Neural crest cell (in vitro differentiated cells): ENCODE data around the gene PPIC. TPM values are rescaled to one million over a fixed set of nuclear protein-coding genes. Genes with fewer than 3 reads are reported as not detected.

Experiments used
- DNase-seq: peaks from one replicate; pipeline ENCODE4 v3.0.0; 2021; ENCODE audit warnings: low read depth, mixed read lengths, low spot score
- H3K27ac Mint-ChIP-seq: one replicate; pipeline ENCODE4 v1.8.0; 2021; ENCODE audit warnings: mild to moderate bottlenecking, mixed read lengths; ENCODE audit not compliant: unreplicated experiment
- H3K27me3 Mint-ChIP-seq: 2 replicates; pipeline ENCODE4 v1.8.0; 2021; ENCODE audit warnings: low read depth, mild to moderate bottlenecking, mixed read lengths
- H3K36me3 Mint-ChIP-seq: 2 replicates; pipeline ENCODE4 v1.8.0; 2021; ENCODE audit warnings: low read depth, mild to moderate bottlenecking, mixed read lengths
- H3K4me1 Mint-ChIP-seq: 2 replicates; pipeline ENCODE4 v1.8.0; 2021; ENCODE audit warnings: mixed read lengths
- H3K4me3 Mint-ChIP-seq: one replicate; pipeline ENCODE4 v1.8.0; 2021; ENCODE audit warnings: mild to moderate bottlenecking, mixed read lengths
- H3K9me3 Mint-ChIP-seq: 2 replicates; pipeline ENCODE4 v1.8.0; 2021; ENCODE audit warnings: mixed read lengths
- CTCF ChIP-seq: fragments of 200-600 bp; sonication (generic); conservative IDR thresholded peaks from 2 replicates; pipeline ENCODE4 v1.5.0; 2021; ENCODE audit warnings: antibody characterized with exemption, mild to moderate bottlenecking
- total RNA-seq: library from RNA; stranded (reverse); gene quantifications from 2 replicates; pipeline ENCODE4 v1.2.1, GENCODE V29; 2021

PPIC gene
- total RNA-seq, 1 donor from 2014 or later, result 1.7 TPM

GRCh38 chr5:122984425-122984824 lies 52.1 kb downstream of the PPIC start:
- no peaks in the 10 kb centered on the region for H3K9me3 Mint-ChIP-seq
- H3K4me1 Mint-ChIP-seq, result no peaks in the 10 kb centered on the region
- peaks cover 2% of the 10 kb centered on the region for H3K36me3 Mint-ChIP-seq
- no peak for DNase-seq
- no peak overlapping the region for H3K27ac Mint-ChIP-seq
- H3K27me3 Mint-ChIP-seq, result no peaks in the 10 kb centered on the region
- H3K4me3 Mint-ChIP-seq, result no peak overlapping the region
- TF ChIP-seq CTCF, result no peak

GRCh38 chr5:122982376-122982775 lies 54.1 kb downstream of the PPIC start:
- Mint-ChIP-seq H3K27me3 (no peaks in the 10 kb centered on the region), H3K27ac (no peak overlapping the region), H3K4me3 (no peak overlapping the region), H3K4me1 (no peaks in the 10 kb centered on the region), H3K36me3 (peaks cover 2% of the 10 kb centered on the region), H3K9me3 (no peaks in the 10 kb centered on the region)
- TF ChIP-seq CTCF, result no peak
- DNase-seq, result no peak

GRCh38 chr5:122981846-122982245 lies 54.7 kb downstream of the PPIC start:
- Mint-ChIP-seq H3K36me3 (peaks cover 1% of the 10 kb centered on the region), H3K4me1 (no peaks in the 10 kb centered on the region), H3K27ac (no peak overlapping the region), H3K4me3 (no peak overlapping the region), H3K27me3 (no peaks in the 10 kb centered on the region), H3K9me3 (no peaks in the 10 kb centered on the region)
- TF ChIP-seq CTCF, result no peak
- DNase-seq, result no peak

GRCh38 chr5:122978644-122979297 lies 57.8 kb downstream of the PPIC start:
- no peaks in the 10 kb centered on the region for H3K36me3 Mint-ChIP-seq
- H3K27me3 Mint-ChIP-seq, result no peaks in the 10 kb centered on the region
- H3K4me3 Mint-ChIP-seq, result no peak overlapping the region
- no peak for TF ChIP-seq CTCF
- H3K9me3 Mint-ChIP-seq, result no peaks in the 10 kb centered on the region
- no peak overlapping the region for H3K27ac Mint-ChIP-seq
- H3K4me1 Mint-ChIP-seq, result no peaks in the 10 kb centered on the region
- DNase-seq, result no peak

- no peak overlapping the region for H3K27ac Mint-ChIP-seq
Observed at GRCh38 chr5:122978068-122978467, 58.5 kb downstream of the PPIC start.

More at GRCh38 chr5:122978068-122978467, 58.5 kb downstream of the PPIC start:
- Mint-ChIP-seq H3K4me1 (no peaks in the 10 kb centered on the region), H3K36me3 (peaks cover 1% of the 10 kb centered on the region), H3K9me3 (no peaks in the 10 kb centered on the region), H3K4me3 (no peak overlapping the region), H3K27me3 (no peaks in the 10 kb centered on the region)
- no peak for TF ChIP-seq CTCF
- no peak for DNase-seq
